GM20000 (cell line): ENCODE results near the gene SELENBP1.

ENCODE experiments used
- DNase-seq: peaks from one replicate; pipeline ENCODE4 v3.0.0; 2012; ENCODE audit warnings: low spot score
- CTCF ChIP-seq: IDR thresholded peaks from 2 replicates; pipeline ENCODE4 v1.5.1; 2012; ENCODE audit warnings: mild to moderate bottlenecking, control low read depth; ENCODE audit errors: extremely low read depth, missing control alignments

The SELENBP1 gene

DNA sequence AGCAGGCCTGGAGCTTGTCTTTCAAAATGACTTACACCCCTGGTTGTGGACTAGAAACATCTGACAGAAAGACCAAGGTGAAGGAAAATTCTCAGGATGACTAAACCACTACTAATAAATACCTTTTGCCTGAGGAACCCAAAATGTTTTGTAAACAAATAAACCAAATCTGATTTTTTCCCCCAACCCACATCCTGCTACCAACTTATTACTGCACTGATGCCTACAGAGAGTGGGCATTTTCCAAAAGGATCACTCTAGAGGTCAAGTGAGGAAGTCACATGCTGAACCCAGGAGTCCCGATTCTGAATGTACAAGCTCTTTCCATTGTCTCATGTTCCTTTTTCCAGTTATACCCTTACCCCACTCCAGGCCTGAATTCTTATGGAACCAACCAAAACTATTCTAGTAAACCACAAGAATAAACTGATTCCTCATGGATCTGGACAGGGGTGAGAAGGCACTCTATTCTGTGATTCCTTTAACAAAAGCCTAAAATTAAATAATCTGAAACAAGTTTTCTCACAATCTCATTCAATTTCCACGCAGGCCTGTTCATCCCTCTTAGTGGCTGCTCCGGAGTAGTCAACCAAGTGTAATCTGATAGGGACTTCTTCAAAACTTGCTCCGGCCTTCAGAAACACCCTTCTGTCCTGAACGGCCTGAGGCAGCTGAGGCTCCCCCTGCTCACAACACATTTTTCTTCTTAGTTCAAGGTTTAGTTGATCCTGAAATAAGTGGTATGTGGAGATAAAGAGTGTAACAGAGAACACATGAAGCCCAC is 46.7 kb downstream of the SELENBP1 start:
- no peak for TF ChIP-seq CTCF

DNA sequence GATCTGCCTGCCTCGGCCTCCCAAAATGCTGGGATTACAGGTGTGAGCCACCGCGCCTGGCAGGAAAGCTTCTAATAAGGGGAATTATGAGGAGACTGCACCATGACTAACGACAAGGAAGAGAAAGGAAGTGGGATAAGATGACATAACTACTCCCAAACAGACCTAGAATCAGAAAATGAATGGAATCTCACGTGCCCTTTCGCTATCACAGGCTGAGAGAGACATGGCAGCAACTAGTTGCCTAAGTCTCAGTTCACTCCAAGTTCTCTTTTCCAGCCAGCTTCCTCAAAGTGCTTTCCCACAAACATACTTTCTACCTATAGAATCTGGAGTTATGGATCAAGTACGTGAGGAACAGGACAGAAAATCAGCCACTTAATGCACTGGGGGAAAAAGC is 47.3 kb downstream of the SELENBP1 start:
- no peak for TF ChIP-seq CTCF
- no peak for DNase-seq

More for the DNA sequence above, 46.7 kb downstream of the SELENBP1 start:
- no peak for DNase-seq

DNA sequence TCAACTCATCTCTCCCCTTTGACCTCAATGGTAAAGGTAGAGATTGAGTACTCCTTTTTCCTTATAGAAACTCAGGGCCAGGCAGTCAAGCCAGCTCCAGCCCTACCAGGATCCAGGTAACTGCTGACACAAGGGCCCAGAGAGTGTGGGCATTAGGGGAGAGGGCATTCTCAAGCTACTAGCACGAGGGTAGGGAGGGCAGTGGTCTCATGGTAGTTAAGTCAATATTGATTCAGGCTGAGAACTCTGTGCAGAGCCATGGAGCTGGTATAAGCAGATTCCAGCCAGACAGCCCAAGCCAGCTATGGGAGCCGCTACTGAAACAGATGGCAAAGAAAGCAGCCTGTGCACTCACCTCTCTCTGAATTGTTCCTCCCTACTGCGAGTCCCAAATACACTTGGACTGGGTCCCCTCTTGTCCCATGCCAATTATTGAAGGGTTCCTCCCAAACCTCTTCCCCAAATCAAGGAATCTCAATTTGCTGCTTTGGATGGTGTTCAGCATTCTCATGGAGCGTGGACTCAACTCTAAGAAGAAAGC is 48.0 kb downstream of the SELENBP1 start:
- DNase-seq: no peak
- TF ChIP-seq CTCF: no peak

- no peak for TF ChIP-seq CTCF
- no peak for DNase-seq
These were observed 53.5 kb downstream of the SELENBP1 start for GRCh38 chr1:151318975-151319374.

- no peak for DNase-seq
- no peak for TF ChIP-seq CTCF
These were observed 56.8 kb downstream of the SELENBP1 start for GRCh38 chr1:151315565-151316235.
